Measurements from ENCODE around the gene TLK2.
"Not testable (repeated sequence)": the region's sequence is repeated elsewhere in the genome, so short reads cannot be mapped to it uniquely, and the experiment has no call there.

Gene TLK2

DNA sequence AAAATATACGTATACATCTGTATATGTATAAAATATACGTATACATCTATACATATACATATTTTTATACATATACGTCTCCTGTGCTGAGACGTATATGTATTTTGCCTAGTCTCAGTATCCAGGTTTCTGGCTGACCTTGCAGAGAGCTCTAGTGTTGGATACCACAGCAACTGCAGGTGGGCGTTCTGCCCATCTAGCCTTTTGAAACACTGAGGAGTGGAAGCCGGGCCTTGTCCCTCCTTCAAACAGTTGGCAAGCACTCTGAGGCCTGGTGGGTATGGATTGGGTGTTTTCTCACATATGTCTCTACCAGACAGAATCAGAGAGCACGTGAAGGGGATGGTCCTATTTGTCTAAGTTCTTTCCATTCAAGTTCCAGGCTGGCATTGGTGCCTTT lies 109.5 kb downstream of the TLK2 start:
- Histone ChIP-seq H3K27ac (ENCODE audit: extremely low read depth, low read depth, low read length) (no peak overlapping the region; the same call in 1 of the 2 replicates), H3K4me3 (ENCODE audit: low read depth, low read length) (no peak overlapping the region), H3K4me1 (ENCODE audit: control insufficient read depth, insufficient read depth, low read length) (no peaks in the 10 kb centered on the region), H3K9me3 (ENCODE audit: control insufficient read depth, insufficient read depth, low read depth, low read length) (no peaks in the 10 kb centered on the region), H3K36me3 (ENCODE audit: control insufficient read depth in 2 of 2, insufficient read depth in 1 of 2, low read length in 2 of 2) (peaks cover 29 to 63% of the 10 kb centered on the region in 2 experiments)
- ChIA-PET CTCF (no interaction called here), POLR2A (no interaction called here)
- TF ChIP-seq OSR2 (tag by site-specific recombination; IDR thresholded peaks at IDR 0.05) (no peak), ZNF792 (tag by site-specific recombination; IDR thresholded peaks at IDR 0.05) (no peak), ZNF37A (tag by site-specific recombination; IDR thresholded peaks at IDR 0.05) (no peak), ZFP41 (tag by site-specific recombination; IDR thresholded peaks at IDR 0.05; ENCODE audit: borderline replicate concordance) (no peak), ZNF184 (tag by site-specific recombination; IDR thresholded peaks at IDR 0.05) (no peak), ZNF600 (tag by site-specific recombination; IDR thresholded peaks at IDR 0.05) (no peak)
- TF ChIP-seq, protein P1, sequence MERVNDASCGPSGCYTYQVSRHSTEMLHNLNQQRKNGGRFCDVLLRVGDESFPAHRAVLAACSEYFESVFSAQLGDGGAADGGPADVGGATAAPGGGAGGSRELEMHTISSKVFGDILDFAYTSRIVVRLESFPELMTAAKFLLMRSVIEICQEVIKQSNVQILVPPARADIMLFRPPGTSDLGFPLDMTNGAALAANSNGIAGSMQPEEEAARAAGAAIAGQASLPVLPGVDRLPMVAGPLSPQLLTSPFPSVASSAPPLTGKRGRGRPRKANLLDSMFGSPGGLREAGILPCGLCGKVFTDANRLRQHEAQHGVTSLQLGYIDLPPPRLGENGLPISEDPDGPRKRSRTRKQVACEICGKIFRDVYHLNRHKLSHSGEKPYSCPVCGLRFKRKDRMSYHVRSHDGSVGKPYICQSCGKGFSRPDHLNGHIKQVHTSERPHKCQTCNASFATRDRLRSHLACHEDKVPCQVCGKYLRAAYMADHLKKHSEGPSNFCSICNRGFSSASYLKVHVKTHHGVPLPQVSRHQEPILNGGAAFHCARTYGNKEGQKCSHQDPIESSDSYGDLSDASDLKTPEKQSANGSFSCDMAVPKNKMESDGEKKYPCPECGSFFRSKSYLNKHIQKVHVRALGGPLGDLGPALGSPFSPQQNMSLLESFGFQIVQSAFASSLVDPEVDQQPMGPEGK (tag by site-specific recombination; IDR thresholded peaks at IDR 0.05) = no peak
- TF ChIP-seq, protein P2, sequence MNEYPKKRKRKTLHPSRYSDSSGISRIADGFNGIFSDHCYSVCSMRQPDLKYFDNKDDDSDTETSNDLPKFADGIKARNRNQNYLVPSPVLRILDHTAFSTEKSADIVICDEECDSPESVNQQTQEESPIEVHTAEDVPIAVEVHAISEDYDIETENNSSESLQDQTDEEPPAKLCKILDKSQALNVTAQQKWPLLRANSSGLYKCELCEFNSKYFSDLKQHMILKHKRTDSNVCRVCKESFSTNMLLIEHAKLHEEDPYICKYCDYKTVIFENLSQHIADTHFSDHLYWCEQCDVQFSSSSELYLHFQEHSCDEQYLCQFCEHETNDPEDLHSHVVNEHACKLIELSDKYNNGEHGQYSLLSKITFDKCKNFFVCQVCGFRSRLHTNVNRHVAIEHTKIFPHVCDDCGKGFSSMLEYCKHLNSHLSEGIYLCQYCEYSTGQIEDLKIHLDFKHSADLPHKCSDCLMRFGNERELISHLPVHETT (tag by site-specific recombination; IDR thresholded peaks at IDR 0.05) = no peak
- TF ChIP-seq, protein P3, sequence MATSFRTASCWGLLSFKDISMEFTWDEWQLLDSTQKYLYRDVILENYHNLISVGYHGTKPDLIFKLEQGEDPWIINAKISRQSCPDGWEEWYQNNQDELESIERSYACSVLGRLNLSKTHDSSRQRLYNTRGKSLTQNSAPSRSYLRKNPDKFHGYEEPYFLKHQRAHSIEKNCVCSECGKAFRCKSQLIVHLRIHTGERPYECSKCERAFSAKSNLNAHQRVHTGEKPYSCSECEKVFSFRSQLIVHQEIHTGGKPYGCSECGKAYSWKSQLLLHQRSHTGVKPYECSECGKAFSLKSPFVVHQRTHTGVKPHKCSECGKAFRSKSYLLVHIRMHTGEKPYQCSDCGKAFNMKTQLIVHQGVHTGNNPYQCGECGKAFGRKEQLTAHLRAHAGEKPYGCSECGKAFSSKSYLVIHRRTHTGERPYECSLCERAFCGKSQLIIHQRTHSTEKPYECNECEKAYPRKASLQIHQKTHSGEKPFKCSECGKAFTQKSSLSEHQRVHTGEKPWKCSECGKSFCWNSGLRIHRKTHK (tag by site-specific recombination; IDR thresholded peaks at IDR 0.05) = no peak

DNA sequence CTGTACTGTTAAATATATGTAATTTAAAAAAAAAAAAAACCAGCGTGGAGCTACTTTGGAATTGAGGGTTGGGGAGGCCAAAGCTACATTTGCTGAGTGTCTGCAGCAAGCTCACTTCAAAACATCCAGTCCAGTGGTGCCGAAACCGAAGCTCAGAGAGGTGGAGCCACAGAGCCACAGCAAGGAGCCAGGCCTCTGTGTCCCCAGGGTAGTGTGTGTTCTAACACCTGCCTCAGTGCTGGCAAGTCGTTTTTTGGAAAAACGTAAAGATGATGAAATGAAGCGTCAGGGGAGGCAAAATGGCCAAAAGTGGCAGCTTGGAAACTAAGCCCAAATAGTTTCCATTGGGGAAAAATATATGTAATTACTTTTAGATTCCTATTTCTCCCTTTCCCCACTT lies 112.7 kb downstream of the TLK2 start:
- H3K36me3 ChIP-seq (ENCODE audit: control insufficient read depth in 2 of 2, insufficient read depth in 1 of 2, low read length in 2 of 2) = peaks cover 42 to 68% of the 10 kb centered on the region in 2 experiments
- ChIA-PET POLR2A (interaction anchor here (0.7 kb wide), 1 partner anchor 91 kb away, joined by 3 read pairs; no protein-coding TSS in a partner anchor), CTCF (interaction anchor here (0.6 to 1.0 kb wide), 2 partner anchors 10 to 27 kb away, joined by 3 read pairs; no protein-coding TSS in a partner anchor)
- H3K27ac ChIP-seq (ENCODE audit: extremely low read depth, low read depth, low read length) = no peak overlapping the region
- no peaks in the 10 kb centered on the region for H3K9me3 ChIP-seq (ENCODE audit: control insufficient read depth, insufficient read depth, low read depth, low read length)
- no peak overlapping the region for H3K4me3 ChIP-seq (ENCODE audit: low read depth, low read length)
- H3K4me1 ChIP-seq (ENCODE audit: control insufficient read depth, insufficient read depth, low read length) = no peaks in the 10 kb centered on the region
- no peak for TF ChIP-seq ZNF157 (tag by site-specific recombination; IDR thresholded peaks at IDR 0.05)
- no peak for TF ChIP-seq KLF8 (tag by site-specific recombination; IDR thresholded peaks at IDR 0.05)
- no peak for TF ChIP-seq ZNF548 (tag by site-specific recombination; IDR thresholded peaks at IDR 0.05)
- TF ChIP-seq ZNF23 (tag by site-specific recombination; IDR thresholded peaks at IDR 0.05; ENCODE audit: borderline replicate concordance) = no peak
- TF ChIP-seq ZNF211 (tag by site-specific recombination; IDR thresholded peaks at IDR 0.05; ENCODE audit: low read depth) = no peak
- no peak for TF ChIP-seq ZNF223 (tag by site-specific recombination; IDR thresholded peaks at IDR 0.05)
- no peak for TF ChIP-seq WT1 (tag by site-specific recombination; IDR thresholded peaks at IDR 0.05)
- TF ChIP-seq ZNF768 (tag by site-specific recombination; IDR thresholded peaks at IDR 0.05) = no peak

- not testable (repeated sequence) for H3K27ac ChIP-seq (ENCODE audit: extremely low read depth, low read depth, low read length); H3K4me3 ChIP-seq (ENCODE audit: low read depth, low read length); H3K9me3 ChIP-seq (ENCODE audit: control insufficient read depth, insufficient read depth, low read depth, low read length); H3K4me1 ChIP-seq (ENCODE audit: control insufficient read depth, insufficient read depth, low read length)
- ChIA-PET CTCF (interaction anchor here (0.6 to 1.0 kb wide), 2 partner anchors 10 to 27 kb away, joined by 3 read pairs; no protein-coding TSS in a partner anchor), POLR2A (interaction anchor here (0.7 kb wide), 1 partner anchor 90 kb away, joined by 3 read pairs; no protein-coding TSS in a partner anchor)
- peaks cover 42 to 69% of the 10 kb centered on the region in 2 experiments for H3K36me3 ChIP-seq (ENCODE audit: control insufficient read depth in 2 of 2, insufficient read depth in 1 of 2, low read length in 2 of 2)
Observed at GRCh38 chr17:62591822-62592221, 113.2 kb downstream of the TLK2 start.

Data from HEK293 (cell line).